Measurements from ENCODE around the gene GBF1.

GBF1 gene

DNA sequence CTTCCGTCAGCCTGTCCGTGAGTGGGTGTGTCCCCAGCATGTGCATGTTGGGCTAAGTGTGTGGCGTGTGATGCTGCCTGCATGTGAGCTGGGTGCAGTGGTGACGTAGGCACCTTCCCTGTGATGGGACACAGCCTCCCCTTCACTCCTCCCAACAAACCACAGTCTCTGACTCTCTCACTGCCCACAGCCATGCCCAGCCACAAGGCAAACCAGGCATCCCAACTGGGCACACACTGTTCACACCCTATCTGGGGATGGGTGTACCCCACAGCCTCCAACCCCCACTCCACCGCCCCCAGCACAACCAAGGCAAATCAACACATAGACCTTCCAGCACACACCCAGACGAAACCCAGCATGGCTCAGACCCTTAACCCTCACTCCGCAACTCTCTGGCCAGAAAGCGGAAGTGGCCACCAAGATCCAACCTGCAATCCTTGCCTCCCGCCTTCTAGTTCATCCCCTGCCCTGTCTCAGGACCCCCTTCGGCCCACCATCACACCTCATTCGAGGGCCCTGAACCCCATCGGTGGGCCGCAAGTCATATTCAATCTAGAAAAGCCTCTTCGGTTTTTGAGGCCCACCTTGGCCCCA, 162.9 kb downstream of the GBF1 start:
- Histone ChIP-seq H3K27me3 (ENCODE audit: insufficient read depth, poor library complexity, severe bottlenecking) (peaks cover 54% of the 10 kb centered on the region), H3K4me3 (replicated peaks; ENCODE audit: insufficient read depth, low read length) (no peak overlapping the region), H3K27ac (replicated peaks) (no peak overlapping the region)
- TF ChIP-seq GABPA (IDR thresholded peaks at IDR 0.05; ENCODE audit: low read depth) (no peak), POLR2AphosphoS5 (IDR thresholded peaks at IDR 0.05; ENCODE audit: low read depth) (no peak), SPI1 (IDR thresholded peaks at IDR 0.05; ENCODE audit: borderline replicate concordance, low read depth) (peak; percentile 87)
- TF ChIP-seq, protein P1, sequence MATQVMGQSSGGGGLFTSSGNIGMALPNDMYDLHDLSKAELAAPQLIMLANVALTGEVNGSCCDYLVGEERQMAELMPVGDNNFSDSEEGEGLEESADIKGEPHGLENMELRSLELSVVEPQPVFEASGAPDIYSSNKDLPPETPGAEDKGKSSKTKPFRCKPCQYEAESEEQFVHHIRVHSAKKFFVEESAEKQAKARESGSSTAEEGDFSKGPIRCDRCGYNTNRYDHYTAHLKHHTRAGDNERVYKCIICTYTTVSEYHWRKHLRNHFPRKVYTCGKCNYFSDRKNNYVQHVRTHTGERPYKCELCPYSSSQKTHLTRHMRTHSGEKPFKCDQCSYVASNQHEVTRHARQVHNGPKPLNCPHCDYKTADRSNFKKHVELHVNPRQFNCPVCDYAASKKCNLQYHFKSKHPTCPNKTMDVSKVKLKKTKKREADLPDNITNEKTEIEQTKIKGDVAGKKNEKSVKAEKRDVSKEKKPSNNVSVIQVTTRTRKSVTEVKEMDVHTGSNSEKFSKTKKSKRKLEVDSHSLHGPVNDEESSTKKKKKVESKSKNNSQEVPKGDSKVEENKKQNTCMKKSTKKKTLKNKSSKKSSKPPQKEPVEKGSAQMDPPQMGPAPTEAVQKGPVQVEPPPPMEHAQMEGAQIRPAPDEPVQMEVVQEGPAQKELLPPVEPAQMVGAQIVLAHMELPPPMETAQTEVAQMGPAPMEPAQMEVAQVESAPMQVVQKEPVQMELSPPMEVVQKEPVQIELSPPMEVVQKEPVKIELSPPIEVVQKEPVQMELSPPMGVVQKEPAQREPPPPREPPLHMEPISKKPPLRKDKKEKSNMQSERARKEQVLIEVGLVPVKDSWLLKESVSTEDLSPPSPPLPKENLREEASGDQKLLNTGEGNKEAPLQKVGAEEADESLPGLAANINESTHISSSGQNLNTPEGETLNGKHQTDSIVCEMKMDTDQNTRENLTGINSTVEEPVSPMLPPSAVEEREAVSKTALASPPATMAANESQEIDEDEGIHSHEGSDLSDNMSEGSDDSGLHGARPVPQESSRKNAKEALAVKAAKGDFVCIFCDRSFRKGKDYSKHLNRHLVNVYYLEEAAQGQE (IDR thresholded peaks at IDR 0.05; ENCODE audit: insufficient replicate concordance, low read depth) = no peak
- TF ChIP-seq, protein P2, sequence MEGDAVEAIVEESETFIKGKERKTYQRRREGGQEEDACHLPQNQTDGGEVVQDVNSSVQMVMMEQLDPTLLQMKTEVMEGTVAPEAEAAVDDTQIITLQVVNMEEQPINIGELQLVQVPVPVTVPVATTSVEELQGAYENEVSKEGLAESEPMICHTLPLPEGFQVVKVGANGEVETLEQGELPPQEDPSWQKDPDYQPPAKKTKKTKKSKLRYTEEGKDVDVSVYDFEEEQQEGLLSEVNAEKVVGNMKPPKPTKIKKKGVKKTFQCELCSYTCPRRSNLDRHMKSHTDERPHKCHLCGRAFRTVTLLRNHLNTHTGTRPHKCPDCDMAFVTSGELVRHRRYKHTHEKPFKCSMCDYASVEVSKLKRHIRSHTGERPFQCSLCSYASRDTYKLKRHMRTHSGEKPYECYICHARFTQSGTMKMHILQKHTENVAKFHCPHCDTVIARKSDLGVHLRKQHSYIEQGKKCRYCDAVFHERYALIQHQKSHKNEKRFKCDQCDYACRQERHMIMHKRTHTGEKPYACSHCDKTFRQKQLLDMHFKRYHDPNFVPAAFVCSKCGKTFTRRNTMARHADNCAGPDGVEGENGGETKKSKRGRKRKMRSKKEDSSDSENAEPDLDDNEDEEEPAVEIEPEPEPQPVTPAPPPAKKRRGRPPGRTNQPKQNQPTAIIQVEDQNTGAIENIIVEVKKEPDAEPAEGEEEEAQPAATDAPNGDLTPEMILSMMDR (IDR thresholded peaks at IDR 0.05; ENCODE audit: insufficient read depth, low read length) = no peak
- peak in 1 of 2 experiments; percentile 24 for DNase-seq (ENCODE audit: low read depth in 1 of 2, low spot score in 1 of 2)

DNA sequence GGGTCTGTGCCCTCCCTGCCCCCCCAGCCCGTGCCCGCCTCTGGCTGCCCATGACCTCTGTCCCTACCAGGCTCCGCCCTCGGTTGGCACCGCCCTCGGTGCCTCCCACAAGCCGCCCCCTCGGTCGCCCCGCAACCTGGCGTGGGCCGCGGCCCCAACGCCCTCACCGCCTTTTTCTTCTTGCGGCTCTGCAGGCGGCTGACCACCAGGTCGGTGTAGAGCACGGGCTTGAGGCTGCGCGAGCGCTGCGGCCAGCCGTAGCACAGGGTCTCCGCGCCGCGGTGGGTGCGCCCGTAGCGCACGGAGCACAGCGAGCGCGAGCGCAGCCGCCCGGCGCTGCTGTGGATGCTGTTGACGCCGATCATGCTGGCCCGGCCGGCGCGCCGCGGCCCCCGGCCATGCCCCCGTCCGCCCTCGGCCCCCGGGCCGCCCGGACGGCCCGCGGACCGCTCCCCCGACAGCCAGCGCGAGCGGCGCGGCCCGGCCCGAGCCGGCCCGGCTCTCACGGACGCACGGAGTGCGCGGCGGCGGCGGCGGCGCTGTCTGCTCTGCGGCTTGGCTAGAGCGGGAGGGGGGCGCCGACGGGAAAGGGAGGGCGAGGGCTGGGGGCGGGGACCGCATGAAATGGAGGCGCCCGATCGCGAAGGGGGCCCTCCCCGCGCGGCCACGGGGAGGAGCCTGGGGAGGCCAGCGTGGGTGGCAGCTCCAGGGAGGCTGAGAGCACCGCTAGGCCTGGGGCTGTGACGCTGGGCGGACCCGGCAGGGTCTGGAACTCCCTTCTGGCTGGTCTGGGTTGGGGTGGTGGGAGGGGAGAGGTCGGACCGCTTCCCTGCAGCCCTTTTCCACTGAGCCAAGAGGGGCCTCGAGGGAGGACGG, 163.6 kb downstream of the GBF1 start:
- Histone ChIP-seq H3K27me3 (ENCODE audit: insufficient read depth, poor library complexity, severe bottlenecking) (peaks cover 54% of the 10 kb centered on the region), H3K27ac (replicated peaks) (no peak overlapping the region), H3K4me3 (replicated peaks; ENCODE audit: insufficient read depth, low read length) (0 out of 2 replicates have a peak overlapping the region, but pooled peaks have one; percentile 1)
- TF ChIP-seq, protein P1 (IDR thresholded peaks at IDR 0.05; ENCODE audit: insufficient replicate concordance, low read depth) = no peak
- TF ChIP-seq, protein P2 (IDR thresholded peaks at IDR 0.05; ENCODE audit: insufficient read depth, low read length) = no peak
- TF ChIP-seq POLR2AphosphoS5 (IDR thresholded peaks at IDR 0.05; ENCODE audit: low read depth) = no peak
- TF ChIP-seq GABPA (IDR thresholded peaks at IDR 0.05; ENCODE audit: low read depth) = no peak
- TF ChIP-seq SPI1 (IDR thresholded peaks at IDR 0.05; ENCODE audit: borderline replicate concordance, low read depth) = no peak
- no peak for DNase-seq (ENCODE audit: low read depth in 1 of 2, low spot score in 1 of 2)

DNA sequence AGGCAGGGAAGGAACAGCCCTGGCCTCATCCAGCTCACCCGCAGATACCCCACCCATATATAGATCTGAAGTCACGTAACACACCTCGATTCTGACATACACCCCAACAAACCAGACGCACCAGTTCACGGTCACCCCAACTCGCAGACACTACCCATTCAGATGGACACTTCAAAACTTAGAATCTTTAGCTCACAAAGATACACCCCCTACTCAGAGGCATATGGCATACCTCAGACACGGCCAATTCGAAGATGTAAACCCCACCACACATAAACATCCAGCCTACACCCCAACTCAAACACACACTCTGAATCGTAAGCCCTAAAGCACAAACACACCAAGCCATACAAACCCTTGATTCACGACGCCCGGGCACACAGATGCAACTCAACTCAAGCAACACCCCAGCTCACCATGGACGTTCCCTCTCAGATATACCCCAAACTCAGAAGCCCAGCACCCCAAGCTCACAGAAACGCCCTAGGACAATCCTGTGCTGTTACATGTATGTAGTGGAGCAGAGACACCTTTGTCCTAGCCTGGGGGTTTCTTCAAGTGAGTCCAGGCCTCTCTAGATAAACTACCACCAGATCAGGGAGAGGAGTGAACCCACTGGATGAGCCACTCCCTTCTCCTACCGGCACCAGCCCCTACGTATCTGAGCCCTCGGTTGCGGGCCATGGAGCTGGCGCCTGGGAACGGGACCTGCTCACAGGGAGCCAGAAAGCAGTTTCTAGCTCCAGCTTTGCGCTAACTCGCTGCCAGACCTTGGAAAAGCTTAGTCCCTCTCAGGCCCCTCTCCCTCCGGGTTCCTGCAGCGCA, 164.5 kb downstream of the GBF1 start:
- DNase-seq (ENCODE audit: low read depth in 1 of 2, low spot score in 1 of 2) = no peak
- H3K27ac ChIP-seq (replicated peaks) = no peak overlapping the region
- no peak for TF ChIP-seq POLR2AphosphoS5 (IDR thresholded peaks at IDR 0.05; ENCODE audit: low read depth)
- TF ChIP-seq, protein P2 (IDR thresholded peaks at IDR 0.05; ENCODE audit: insufficient read depth, low read length) = no peak
- TF ChIP-seq, protein P1 (IDR thresholded peaks at IDR 0.05; ENCODE audit: insufficient replicate concordance, low read depth) = no peak
- TF ChIP-seq SPI1 (IDR thresholded peaks at IDR 0.05; ENCODE audit: borderline replicate concordance, low read depth) = no peak
- no peak for TF ChIP-seq GABPA (IDR thresholded peaks at IDR 0.05; ENCODE audit: low read depth)
- H3K27me3 ChIP-seq (ENCODE audit: insufficient read depth, poor library complexity, severe bottlenecking) = peaks cover 54% of the 10 kb centered on the region
- no peak overlapping the region for H3K4me3 ChIP-seq (replicated peaks; ENCODE audit: insufficient read depth, low read length)
